Inflammatory macrophage treated with lipopolysaccharide for 1 hour (primary cell): ENCODE measurements around the gene CCT8L2.
"Not testable (repeated sequence)": the region's sequence is repeated elsewhere in the genome, so short reads cannot be mapped to it uniquely, and the experiment has no call there.

Experiments used
- DNase-seq, 2 donors: peaks; one replicate each; pipeline ENCODE4 v3.0.0-alpha.2; 2020 to 2022

Gene CCT8L2

DNA sequence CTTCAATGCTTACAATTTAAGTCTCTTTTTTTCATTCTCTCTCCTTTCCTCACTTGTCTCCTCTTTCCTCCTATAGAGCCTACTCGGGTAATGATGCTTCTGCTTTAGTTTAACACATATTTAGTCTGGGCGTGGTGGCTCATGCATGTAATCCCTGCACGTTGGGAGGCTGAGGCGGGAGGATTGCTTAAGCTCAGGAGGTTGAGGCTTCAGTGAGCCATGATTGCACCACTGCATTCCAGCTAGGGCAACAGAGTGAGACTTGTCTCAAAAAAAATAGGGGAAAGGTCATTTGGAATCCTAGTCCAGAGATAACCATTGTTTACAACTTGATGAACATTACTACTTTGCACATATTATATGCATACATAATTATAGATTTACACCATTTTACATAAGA is 1.4 kb upstream of the CCT8L2 start:
- no peak for DNase-seq

DNA sequence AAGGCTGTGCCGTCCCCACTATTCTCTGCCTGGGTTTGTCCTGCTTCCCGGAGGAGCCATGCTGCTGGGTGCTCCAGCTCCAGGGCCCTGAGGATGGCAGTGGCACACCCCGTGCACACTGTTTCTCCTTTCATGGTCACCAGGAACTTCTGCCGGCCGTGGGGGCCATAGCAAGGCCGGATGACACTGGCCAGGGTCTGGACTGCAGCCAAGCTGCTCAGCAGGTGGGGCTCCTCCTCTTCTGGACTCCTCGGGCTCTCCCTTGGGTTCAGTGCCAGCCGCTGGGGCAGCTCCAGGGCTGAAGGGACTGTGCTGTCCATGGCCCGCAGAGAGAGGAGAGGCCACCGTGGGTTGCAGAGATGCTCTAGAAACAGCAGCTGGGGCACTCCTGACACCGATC is 379 bp downstream of the CCT8L2 start:
- not testable (repeated sequence) for DNase-seq

DNA sequence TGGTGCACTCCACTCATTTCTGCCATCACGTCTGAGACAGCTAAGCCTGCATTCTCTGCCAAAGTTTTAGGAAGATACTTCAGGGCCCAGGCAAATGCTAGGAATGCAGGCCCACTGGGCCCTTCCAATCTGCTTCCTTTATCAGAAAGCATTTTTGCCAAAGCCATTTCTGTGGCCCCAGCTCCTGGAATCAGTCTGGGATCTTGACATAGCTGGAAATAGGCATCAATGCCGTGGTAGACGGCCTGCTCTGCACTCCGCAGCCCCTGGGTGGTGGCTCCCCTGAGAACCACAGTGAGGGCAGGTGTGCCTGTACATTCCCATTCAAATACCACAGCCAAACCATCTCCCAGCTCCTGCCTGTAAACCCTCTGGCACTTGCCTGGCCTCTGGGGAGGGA is 1.5 kb downstream of the CCT8L2 start:
- DNase-seq, result not testable (repeated sequence)

DNA sequence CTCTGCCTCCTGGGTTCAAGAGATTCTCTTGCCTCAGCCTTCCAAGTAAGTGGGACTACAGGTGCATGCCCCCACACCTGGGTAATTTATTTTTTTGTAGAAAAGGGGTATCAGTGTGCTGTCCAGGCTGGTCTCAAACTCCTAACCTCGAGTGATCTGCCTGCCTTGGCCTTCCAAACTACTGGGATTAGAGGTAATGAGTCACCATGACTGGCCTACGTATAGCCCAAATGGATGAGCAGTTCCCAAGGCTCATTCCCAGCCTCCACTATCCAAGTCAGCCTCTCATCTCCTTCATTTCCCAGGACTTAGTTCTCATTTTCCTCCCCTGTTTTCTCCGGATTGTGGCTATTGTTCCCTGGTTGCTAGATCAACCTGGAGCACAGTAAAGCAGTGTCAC is 5.6 kb downstream of the CCT8L2 start:
- DNase-seq, result no peak

DNA sequence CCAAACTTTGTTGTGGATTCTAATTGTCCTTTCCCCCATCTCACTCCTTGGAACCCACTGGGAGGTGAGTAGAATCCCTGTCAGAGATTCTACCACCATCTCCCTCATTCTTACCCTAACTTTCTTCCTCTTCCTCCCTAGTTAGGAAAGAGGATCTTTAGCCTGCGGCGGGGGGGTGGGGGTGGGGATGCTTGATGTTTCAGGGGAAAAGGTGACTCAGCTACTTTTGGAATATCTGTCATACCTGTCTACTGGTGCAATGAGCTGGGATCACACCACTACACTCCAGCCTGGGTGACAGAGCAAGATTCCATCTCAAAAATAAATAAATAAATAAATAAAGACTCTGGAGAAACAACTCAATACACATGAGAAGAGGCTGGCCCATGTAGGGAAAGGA is 6.4 kb downstream of the CCT8L2 start:
- DNase-seq, result no peak

DNA sequence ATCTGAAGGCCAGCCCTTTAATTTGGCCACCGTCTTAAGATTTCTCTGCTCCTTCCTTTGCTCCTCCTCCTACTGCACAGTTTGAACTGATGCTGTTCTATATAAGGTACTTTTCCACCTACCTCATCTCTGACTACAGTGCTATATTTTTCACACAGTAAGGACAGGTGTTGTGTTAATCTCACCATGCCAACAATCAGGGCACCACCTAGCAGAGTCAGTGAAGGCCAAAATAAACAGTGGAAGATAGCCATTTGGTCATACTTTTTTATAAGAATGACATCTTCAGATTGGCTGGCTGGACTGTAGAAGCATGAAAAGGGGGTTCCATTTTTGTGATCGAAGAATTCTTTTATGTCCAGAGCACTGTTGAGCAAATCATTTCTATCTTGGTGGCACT is 11.7 kb downstream of the CCT8L2 start:
- DNase-seq, result not testable (repeated sequence)

DNA sequence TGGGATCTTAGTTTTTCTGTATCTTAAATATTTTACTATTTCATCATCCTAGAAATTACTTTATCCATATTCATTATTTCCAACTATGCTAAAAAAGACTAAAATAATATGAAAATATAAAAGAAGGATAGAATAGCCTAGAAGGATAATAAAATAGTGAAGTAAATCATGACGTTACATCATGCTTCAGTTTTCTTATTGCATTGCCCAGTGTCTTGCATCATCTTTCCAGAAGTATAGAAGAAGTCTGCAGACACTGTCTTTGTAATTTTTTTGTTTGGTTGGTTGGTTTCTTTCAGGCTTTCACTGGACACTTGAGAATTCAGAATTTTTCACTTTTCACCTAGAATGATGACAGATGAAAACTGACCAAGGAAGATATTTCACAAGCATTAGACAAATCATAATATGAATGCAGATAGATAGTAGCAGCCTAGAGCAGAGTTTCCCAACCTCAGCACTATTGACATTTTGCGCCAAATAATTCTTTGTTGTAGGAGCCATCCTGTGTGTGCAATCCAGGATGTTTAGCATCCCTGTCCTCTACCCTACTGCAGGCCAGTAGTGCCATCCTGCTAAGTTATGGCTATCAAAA is 23.3 kb downstream of the CCT8L2 start:
- peak in 1 of 2 donors; percentile 0 for DNase-seq

DNA sequence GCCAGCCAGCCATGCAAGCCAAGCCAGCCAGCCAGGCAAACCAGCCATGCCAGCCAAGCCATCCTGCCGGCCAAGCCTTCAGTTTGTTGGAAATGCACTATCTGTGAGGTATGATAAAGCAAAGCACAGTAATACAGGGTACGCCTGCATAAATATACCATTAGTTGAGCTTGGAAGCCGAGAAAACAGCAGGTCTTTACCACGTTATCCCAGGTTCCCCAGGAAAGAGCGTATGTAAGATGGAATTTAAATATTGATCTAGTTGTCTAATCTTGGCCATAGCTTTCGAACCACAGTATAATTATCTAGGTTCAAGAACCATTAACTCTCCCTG is 24.2 kb downstream of the CCT8L2 start:
- no peak for DNase-seq

DNA sequence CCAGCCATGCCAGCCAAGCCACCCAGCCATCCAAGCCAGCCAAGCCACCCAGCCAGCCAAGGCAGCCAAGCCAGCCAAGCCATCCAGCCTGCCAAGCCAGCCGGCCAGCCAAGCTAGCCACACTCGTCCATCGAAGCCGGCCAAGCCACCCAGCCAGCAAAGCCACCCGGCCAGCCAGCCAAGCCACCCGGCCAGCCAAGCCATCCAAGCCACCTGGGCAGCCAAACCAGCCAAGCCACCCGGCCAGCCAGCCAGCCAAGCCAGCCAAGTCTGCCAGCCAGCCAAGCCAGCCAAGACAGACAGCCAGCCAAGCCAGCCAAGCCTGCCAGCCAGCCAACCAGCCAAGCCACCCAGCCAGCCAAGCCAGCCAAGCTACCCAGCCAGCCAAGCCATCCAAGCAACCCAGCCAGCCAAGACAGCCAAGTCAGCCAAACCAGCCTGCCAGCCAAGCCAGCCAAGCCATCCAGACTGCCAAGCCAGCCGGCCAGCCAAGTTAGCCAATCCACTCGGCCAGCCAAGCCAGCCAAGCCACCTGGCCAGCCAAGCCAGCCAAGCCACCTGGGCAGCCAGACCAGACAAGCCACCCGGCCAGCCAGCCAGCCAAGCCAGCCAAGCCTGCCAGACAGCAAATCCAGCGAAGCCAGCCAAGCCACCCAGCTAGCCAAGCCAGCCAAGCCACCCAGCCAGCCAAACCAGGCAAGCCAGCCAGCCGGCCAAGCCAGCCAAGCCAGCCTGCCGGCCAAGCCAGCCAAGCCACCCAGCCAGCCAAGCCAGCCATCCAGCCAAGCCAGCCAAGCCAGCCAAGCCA is 24.8 kb downstream of the CCT8L2 start:
- not testable (repeated sequence) for DNase-seq

DNA sequence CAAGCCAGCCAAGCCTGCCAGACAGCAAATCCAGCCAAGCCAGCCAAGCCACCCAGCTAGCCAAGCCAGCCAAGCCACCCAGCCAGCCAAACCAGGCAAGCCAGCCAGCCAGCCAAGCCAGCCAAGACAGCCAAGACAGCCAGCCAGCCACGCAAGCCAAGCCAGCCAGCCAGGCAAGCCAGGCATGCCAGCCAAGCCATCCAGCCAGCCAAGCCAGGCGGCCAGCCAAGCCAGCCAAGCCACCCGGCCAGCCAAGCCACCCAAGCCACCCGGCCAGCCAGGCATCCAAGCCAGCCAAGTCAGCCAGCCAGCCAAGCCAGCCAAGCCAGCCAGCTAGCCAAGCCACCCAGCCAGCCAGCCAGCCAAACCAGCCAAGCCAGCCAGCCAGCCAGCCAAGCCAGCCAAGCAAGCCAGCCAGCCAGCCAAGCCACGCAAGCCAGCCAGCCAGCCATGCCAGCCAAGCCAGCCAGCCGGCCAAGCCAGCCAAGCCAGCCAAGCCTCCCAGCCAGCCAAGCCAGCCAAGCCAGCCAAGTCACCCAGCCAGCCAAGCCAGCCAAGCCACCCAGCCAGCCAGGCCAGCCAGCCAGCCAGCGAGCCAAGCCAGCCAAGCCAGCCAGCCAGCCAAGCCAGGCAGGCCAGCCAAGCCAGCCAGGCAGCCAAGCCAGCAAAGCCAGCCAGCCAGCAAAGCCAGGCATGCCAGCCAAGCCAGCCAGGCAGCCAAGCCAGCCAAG is 26.0 kb downstream of the CCT8L2 start:
- not testable (repeated sequence) for DNase-seq

DNA sequence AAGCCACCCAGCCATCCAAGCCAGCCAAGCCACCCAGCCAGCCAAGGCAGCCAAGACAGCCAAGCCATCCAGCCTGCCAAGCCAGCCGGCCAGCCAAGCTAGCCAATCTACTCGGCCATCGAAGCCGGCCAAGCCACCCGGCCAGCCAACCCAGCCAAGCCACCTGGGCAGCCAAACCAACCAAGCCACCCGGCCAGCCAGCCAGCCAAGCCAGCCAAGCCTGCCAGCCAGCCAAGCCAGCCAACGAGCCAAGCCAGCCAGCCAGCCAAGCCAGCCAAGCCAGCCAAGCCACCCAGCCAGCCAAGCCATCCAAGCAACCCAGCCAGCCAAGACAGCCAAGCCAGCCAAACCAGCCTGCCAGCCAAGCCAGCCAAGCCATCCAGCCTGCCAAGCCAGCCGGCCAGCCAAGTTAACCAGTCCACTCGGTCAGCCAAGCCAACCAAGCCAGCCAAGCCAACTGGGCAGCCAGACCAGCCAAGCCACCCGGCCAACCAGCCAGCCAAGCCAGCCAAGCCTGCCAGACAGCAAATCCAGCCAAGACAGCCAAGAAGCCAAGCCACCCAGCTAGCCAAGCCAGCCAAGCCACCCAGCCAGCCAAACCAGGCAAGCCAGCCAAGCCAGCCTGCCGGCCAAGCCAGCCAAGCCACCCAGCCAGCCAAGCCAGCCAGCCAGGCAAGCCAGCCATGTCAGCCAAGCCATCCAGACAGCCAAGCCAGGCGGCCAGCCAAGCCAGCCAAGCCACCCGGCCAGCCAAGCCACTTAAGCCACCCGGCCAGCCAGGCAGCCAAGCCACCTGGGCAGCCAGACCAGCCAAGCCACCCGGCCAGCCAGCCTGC is 26.8 kb downstream of the CCT8L2 start:
- not testable (repeated sequence) for DNase-seq

DNA sequence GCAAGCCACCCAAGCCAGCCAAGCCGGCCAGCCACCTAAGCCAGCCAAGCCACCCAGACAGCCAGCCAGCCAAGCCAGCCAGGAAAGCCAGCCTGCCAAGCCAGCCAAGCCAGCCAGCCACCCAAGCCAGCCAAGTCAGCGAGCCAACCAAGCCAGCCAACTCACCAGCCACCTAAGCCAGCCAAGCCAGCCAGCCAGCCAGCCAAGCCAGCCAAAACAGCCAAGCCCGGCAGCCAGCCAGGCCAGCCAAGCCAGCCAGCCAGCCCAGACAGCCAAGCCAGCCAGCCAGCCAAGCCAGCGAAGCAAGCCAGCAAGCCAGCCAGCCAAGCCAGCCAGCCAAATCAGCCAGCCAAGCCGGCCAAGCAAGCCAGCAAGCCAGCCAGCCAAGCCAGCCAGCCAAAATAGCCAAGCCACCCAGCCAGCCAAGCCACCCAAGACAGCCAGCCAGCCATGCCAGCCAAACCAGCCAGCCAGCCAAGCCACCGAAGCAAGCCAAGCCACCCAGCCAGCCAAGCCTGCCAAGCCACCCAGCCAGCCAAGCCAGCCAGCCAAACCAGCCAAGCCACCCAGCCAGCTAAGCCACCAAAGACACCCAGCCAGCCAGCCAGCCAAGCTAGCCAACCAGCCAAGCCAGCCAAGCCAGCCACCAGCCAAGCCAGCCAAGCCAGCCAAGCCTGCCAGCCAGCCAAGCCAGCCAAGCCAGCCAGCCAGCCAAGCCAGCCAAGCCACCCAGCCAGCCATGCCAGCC is 27.6 kb downstream of the CCT8L2 start:
- DNase-seq, result not testable (repeated sequence)

DNA sequence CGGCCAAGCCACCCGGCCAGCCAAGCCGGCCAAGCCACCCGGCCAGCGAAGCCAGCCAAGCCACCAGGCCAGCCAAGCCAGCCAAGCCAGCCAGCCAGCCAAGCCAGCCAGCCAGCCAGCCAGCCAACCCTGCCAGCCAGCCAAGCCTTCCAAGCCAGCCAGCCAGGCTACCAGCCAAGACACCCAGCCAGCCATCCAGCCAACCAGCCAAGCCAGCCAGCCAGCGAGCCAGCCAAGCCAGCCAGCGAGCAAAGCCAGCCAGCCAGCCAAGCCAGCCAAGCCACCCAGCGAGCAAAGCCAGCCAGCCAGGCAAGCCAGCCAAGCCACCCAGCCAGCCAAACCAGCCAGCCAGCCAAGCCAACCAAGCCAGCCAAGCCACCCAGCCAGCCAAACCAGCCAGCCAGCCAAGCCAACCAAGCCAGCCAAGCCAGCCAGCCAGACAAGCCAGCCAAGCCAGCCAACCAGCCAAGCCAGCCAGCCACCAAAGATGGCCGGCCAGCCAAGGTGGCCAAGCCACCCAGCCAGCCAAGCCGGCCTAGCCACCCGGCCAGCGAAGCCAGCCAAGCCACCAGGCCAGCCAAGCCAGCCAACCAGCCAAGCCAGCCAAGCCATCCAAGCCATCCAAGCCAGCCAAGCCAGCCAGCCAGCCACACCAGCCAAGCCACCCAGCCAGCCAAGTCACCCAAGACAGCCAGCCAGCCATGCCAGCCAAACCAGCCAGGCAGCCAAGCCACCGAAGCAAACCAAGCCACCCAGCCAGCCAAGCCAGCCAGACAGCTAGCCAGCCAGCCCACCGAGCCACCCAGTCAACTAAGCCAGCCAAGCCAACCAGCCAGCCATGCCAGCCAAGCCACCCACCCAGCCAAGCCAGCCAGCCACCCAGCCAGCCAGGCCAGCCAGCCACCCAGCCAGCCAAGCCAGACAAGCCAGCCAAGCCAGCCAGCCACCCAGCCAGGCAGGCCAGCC is 28.8 kb downstream of the CCT8L2 start:
- DNase-seq, result no peak

DNA sequence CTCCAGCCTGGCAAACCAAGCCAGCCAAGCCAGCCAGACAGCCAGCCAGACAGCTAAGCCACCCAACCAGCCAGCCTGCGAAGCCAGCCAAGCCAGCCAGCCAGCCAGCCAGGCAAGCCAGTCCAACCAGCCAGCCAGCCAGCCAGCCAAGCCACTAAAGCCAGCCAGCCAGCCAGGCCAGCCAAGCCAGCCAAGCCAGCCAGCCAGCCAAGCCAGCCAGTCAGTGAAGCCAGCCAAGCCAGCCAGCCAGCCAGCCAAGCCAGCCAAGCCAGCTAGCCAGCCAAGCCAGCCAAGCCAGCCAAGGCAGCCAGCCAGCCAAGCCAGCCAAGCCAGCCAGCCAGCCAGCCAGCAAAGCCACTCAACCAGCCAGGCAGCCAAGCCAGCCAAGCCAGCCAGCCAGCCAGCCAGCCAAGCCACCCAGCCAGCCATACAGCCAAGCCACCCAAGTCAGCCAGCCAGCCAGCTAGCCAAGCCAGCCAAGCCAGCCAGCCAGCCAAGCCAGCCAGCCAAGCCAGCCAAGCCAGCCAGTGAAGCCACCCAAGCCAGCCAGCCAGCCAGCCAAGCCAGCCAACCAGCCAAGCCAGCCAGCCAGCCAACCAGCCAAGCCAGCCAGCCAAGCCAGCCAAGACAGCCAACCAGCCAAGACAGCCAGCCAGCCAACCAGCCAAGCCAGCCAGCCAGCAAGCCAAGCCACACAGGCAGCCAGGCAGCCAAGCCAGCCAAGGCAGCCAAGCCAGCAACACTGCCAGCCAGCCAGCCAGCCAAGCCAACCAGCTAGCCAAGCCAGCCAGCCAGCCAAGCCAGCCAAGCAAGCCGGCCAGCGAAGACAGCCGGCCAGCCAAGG is 29.7 kb downstream of the CCT8L2 start:
- no peak for DNase-seq

DNA sequence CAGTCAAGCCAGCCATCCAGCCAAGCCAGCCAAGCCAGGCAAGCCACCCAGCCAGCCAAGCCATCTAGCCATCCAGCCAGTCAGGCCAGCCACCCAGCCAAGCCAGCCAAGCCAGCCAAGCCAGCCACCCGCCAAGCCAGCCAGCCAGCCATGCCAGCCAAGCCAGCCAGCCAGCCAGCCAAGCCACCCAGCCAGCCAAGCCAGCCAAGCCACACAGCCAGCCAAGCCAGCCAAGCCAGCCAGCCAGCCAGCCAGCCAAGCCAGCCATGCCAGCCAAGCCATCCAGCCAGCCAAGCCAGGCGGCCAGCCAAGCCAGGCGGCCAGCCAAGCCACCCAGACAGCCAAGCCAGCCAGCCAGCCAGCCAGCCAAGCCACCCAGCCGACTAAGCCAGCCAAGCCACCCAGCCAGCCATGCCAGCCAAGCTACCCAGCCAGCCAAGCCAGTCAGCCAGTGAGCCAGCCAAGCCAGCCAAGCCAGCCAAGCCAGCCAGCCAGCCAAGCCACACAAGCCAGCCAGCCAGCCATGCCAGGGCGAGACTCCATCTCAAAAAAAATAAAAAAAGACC is 31.4 kb downstream of the CCT8L2 start:
- not testable (repeated sequence) for DNase-seq

DNA sequence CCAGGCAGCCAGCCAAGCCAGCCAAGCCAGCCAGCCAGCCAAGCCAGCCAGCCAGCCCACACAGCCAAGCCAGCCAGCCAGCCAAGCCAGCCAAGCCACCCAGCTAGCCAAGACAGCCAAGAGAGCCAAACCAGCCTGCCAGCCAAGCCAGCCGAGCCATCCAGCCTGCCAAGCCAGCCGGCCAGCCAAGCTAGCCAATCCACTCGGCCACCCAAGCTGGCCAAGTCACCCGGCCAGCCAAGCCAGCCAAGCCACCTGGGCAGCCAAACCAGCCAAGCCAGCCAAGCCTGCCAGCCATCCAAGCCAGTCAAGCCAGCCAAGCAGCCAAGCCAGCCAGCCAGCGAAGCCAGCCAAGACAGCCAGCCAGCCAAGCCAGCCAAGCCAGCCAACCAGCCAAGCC is 32.0 kb downstream of the CCT8L2 start:
- not testable (repeated sequence) for DNase-seq

DNA sequence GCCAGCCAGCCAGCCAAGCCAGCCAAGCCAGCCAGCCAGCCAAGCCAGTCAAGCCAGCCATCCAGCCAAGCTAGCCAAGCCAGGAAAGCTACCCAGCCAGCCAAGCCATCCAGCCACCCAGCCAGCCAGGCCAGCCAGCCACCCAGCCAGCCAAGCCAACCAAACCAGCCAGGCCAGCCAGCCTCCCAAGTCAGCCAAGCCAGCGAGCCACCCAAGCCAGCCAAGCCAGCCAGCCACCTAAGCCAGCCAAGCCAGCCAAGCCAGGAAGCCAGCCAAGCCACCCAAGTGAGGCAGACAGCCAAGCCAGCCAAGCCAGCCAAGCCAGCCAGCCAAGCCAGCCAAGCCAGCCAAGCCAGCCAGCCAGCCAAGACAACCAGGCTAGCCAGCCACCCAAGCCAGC is 32.6 kb downstream of the CCT8L2 start:
- DNase-seq, result not testable (repeated sequence)

DNA sequence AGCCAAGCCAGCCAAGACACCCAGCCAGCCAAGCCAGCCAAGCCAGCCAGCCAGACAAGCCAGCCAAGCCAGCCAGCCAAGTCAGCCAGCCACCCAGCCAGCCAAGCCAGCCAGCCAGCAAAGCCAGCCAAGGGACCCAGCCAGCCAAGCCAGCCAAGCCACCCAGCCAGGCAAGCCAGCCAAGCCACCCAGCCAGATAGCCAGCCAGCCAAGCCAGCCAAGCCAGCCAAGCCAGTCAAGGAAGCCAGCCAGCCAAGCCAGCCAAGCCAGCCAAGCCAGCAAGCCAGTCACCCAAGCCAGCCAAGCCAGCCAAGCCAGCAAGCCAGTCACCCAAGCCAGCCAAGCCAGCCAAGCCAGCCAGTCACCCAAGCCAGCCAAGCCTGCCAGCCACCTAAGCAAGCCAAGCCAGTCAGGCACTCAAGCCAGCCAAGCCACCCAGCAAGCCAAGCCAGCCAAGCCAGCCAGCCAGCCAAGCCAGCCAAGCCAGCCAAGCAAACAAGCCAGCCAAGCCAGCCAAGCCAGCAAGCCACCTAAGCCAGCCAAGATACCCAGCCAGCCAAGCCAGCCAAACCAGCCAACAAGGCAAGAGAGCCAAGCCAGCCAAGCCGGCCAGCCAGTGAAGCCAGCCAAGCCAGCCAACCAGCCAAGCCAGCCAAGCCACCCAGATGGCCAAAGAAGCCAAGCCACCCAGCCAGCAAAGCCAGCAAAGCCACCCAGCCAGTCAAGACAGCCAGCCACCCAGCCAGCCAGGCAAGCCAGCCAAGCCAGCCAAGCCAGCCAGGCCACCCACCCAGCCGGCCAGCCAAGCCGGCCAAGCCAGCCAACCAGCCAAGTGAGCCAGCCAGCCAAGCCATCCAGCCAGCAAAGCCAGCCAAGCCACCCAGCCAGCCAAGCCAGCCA is 33.3 kb downstream of the CCT8L2 start:
- DNase-seq, result no peak
